Stimulated activated CD8-positive, alpha-beta memory T cell treated with anti-CD3 and anti-CD28 coated beads, Interleukin-15, amount 100 ng/mL, for 24 hours (primary cell): Measurements from ENCODE around the gene FCGR2B.
"Not testable (repeated sequence)": the region's sequence is repeated elsewhere in the genome, so short reads cannot be mapped to it uniquely, and the experiment has no call there.

ENCODE experiments used
- DNase-seq: peaks from one replicate; pipeline ENCODE4 v3.0.0-alpha.2; 2020; ENCODE audit warnings: low read depth

Gene FCGR2B

GRCh38 chr1:161662684-161663339 lies at the start of gene FCGR2B:
Gene FCGR2B, plus strand, starts transcription at chr1:161663143. Its CDS starts 99 bp downstream, at chr1:161663242.
- DNase-seq = not testable (repeated sequence)

- not testable (repeated sequence) for DNase-seq
Observed at GRCh38 chr1:161616417-161616816, 46.5 kb upstream of the FCGR2B start.

DNA sequence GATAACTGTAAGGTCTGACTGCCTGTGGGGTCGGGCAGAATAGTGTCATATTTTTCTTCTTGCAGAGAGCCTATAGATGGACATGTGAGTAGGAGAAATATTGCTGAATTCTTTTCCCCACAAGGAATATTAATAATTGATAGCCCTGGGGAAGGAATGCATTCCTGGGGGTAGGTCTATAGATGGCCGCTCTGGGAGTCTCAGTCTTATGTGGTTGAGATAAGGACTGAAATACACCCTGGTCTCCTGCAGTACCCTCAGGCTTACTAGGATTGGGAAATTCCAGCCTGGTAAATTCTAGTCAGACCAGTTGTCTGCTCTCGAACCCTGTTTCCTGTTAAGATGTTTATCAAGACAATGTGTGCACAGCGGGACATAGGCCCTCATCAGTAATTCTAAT lies 44.4 kb upstream of the FCGR2B start:
- not testable (repeated sequence) for DNase-seq

- not testable (repeated sequence) for DNase-seq
Observed at GRCh38 chr1:161620399-161620798, 42.5 kb upstream of the FCGR2B start.

GRCh38 chr1:161621181-161622000 lies 41.6 kb upstream of the FCGR2B start:
- peak; percentile 72 for DNase-seq

DNA sequence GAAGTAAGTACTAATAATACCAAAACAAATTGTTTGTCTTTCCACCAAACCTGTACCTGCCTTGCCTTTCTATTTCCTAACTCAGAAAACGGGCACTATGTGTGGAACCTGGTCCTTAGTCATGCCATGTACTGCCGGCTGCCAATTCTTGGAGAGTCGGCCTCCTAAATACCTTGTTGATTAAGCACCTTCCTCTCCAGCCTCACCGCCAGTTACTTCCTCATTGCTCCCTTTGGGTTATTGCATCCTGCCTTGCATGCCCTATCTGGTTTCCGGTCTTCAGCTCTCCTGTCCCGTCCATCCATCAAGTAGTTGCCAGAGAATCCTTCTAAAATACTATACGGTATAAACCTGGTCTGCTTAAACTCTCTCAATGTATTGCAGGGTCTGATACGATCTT lies 40.9 kb upstream of the FCGR2B start:
- not testable (repeated sequence) for DNase-seq

DNA sequence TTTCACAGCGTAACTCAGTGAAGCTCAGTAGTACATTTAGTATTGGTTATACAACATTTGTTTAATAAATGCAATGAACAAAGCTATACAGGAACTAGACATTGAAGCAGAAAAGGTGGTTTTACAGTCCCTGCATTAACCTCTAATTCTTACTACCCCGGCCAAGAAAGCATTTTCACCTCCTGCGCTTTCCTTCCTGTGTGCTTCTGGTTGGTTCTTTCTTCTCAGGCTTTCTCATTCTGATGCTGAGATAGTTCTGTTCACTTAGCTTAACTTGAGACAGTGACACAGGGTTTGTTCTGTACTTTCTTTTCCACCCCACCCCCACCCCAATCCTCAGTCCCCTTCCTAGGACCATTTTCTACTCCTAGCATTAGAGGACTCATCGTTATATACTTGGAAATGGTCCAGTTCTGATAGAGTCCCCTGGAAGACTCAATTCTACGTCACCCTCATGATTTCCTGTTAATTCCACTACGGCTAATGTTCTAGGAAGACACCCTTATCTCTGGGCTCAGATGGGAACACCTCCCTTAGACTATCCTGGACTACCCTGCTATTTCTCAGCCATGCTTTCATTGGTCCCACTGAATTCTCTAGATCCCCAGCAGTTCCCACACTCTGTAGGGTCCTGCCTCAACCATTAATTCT lies 39.4 kb upstream of the FCGR2B start:
- DNase-seq = not testable (repeated sequence)

GRCh38 chr1:161624605-161625004 lies 38.3 kb upstream of the FCGR2B start:
- DNase-seq = not testable (repeated sequence)

- DNase-seq = not testable (repeated sequence)
Observed at GRCh38 chr1:161626445-161627146, 36.3 kb upstream of the FCGR2B start.

DNA sequence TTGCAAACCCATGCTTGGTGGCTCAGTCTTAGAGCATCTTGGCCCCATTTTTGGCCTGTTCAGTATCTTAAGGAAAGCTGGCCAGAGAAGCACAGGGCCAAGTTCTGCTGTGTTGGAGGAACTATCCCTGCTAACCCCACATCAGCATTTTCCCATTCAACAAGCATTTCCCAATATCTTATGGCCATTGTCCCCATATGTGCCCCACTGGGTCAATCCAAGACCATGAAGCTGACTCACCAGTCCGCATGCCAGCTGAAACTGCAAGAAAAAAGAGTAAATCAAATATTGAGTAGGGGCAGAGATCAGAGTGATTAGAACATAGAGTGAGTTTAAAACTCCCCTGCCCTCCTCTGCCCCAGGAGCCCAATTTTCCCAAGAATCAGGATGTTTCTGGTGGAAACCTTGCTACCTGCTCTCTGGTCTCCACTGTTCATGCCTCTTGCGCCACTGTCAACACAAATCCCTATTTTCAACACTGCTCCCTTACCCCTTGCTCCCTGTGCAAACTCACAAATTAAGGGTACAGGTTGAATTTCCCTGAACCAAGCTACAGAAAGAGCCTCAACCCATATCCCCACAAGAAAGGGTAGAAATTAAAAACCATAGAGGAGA lies 32.7 kb upstream of the FCGR2B start:
- DNase-seq = not testable (repeated sequence)

DNA sequence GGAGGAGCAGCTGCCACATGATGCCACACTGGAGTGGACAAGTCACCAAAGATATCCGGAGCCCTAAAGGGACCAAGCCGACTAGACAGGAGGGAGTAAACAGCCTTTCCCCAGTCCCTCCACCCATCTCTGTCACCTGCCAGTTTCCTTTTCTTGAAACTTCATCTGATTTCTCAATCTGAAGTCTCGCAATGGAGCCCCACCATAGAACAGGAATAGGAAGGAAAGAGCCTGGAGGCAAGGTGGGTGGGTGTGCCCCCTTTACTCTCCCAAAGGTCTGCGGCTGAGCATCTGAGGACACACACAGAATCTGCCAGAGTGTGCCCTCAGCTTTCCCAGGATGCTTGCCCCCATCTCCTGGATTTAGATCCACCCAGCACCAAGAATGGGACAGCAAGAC lies 31.9 kb upstream of the FCGR2B start, which contains the start of gene FCGR3B:
FCGR3B (minus strand) TSS at position 101 of the 400 bp plus-strand sequence; CDS start at position 19, 82 bp downstream.
- no peak for DNase-seq

DNA sequence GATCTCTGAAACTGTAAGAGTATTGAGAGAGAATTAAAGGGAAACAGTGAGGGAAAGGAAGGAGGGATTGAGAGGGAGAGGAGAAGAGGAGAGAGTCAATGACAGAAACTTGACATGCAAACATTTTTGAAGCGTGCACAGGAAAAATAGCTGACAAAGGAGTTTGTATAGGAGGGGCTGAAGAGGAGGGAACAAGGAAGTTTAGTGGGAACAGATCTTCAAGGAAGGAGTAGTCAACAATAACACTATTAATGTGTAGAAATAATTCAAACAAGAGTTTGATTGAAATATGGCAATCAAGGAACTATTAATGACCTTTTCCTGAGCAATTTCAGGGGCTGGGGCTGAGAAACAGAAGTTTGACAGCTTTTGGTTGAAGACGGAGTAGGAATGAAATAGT lies 27.9 kb upstream of the FCGR2B start:
- DNase-seq = not testable (repeated sequence)

DNA sequence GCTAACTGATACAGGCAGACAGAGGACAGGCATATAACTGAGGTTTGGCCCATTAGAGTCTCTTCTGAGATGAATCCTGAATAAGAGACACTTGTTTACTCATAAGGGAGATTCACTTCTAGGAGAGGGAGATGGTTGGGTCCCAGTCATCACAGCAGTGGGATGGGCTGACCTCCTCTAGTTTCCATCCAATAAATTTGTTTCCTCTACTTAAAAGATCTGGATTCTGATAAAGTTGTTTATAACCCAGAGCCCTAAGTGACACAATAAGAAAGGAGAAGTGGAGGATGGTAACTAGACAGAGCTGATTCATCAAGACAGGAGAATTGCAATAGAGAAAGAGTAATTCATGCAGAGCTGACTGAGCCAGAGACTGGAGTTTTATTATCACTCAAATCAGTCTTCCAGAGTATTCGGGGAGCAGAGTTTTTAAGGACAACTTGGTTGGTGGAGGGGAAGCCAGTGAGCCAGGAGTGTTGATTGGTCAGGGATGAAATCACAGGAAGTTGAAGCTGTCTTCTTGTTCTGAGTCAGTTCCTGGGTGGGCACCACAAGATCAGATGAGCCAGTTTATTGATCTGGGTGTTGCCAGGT lies 26.7 kb upstream of the FCGR2B start:
- not testable (repeated sequence) for DNase-seq

- DNase-seq = not testable (repeated sequence)
Observed at GRCh38 chr1:161636976-161637375, 26.0 kb upstream of the FCGR2B start.

DNA sequence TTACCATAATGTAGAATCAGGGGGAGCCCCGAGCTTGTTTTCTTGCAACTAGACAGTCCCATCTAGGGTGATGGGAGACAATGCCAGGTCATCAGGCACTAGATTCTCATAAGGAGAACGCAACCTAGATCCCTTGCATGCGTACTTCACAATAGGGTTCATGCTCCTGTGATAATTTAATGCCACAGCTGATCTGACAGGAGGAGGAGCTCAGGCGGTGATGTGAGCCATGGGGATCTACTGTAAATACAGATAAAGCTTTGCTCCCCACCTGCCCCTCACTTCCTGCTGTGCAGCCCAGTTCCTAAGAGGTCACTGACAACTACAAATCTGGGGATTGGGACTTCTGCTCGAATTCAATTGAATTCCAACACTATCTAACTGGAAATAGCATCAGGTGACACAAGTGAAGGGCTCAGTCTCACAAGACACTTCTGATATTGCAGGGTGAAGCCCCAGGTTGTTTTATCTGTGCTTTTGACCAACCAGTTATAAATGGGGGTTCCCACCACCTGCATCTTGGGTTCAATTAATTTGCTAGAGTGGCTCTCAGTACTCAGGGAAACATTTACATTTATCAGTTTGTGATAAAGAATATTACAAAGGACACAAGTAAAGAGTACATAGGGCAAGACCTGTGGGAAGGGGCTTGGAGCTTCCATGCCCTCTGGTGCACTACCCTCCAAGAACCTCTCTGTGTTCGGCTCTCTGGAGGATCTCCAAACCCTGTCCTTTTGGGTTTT lies 24.5 kb upstream of the FCGR2B start:
- not testable (repeated sequence) for DNase-seq

DNA sequence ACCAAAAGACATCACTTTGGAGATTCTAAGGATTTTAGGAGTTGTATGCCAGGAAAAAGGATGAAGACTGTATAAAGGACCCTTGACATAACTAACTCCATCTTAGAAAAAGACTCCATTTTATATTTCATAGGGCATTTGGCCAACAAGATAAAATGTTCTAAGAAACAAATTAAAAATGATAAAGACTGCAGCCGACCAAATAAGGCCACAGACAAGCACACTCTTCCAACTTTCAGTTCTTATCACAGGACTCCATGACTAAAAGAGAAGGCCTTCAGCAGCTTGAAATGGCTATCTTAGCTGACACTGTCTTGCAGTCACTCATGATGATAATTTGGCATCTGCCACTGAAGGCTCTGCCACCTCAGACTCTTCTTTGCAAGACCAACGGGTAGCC lies 23.7 kb upstream of the FCGR2B start:
- not testable (repeated sequence) for DNase-seq

DNA sequence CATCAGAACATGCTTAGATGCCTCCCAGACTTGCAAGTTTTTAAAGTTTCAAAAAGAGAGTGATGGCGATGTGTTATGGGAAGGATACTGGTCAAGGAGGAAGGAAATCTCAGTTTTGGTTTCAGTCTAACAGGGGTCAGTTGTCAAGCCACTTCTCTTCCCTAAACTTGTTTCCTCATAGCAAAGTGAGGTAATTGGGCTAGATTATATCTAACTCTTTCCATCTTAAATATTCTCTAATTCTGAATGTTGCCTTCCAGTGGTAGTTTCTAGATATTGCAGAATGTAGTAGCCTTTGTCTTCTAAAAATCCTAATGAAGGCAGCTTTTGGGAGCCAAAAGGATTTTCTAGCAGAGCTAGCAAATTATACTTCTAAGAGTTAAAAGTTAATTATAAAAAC lies 20.2 kb upstream of the FCGR2B start:
- not testable (repeated sequence) for DNase-seq

DNA sequence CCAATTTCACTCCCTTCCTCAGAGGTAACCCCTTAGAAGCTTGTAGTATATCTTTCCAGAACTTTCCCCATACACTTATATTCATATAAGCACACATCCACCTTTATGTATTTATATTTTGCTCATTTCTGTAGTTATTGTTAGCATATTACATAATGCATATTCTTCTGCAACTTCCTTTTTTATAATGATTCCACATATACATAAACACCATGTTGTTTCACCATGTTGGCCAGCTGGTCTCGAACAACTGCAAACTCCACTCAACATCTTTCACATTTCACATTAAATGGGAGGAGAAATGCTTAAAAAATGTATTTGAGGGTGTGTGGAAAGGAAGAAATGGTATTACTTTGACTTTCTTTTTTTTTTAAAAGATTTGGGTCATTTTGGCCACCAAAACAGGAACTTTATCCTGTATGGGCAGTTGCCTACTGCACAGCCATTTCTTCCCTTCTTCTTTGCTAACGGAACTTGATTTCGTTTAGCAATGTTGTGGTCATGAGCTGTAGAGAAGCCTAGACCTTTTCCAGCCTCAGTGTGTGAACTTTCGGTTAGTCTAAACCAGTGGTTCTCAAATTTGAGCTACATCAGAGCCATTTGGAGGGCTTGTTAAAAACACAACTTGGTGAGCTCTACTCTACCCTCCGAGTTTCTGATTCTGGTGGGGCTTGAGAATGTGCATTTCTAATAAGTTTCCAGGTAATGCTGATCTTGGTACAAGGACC lies 19.3 kb upstream of the FCGR2B start:
- not testable (repeated sequence) for DNase-seq

GRCh38 chr1:161644855-161645254 lies 18.1 kb upstream of the FCGR2B start:
- DNase-seq = not testable (repeated sequence)
